ENCODE data around the gene KANK4.
"Not testable (repeated sequence)": the region's sequence is repeated elsewhere in the genome, so short reads cannot be mapped to it uniquely, and the experiment has no call there.

Gene KANK4

GRCh38 chr1:62263814-62264353, 55.4 kb downstream of the KANK4 start:
- H3K4me1 Mint-ChIP-seq = no peaks in the 10 kb centered on the region
- H3K27me3 Mint-ChIP-seq = peaks cover 14 to 18% of the 10 kb centered on the region in 2 donors
- no peak for DNase-seq
- peaks cover 0 to 2% of the 10 kb centered on the region in 2 donors for H3K9me3 Mint-ChIP-seq
- no peak overlapping the region for H3K4me3 Mint-ChIP-seq
- H3K27ac Mint-ChIP-seq = no peak overlapping the region
- ATAC-seq (replicated peaks) = no peak
- no peaks in the 10 kb centered on the region for H3K36me3 Mint-ChIP-seq

- no peak overlapping the region for H3K27ac Mint-ChIP-seq
- no peak overlapping the region for H3K4me3 Mint-ChIP-seq
- H3K4me1 Mint-ChIP-seq = no peaks in the 10 kb centered on the region
- peaks cover 14 to 18% of the 10 kb centered on the region in 2 donors for H3K27me3 Mint-ChIP-seq
- peaks cover 0 to 2% of the 10 kb centered on the region in 2 donors for H3K9me3 Mint-ChIP-seq
- ATAC-seq (replicated peaks) (no peak), DNase-seq (no peak)
- no peaks in the 10 kb centered on the region for H3K36me3 Mint-ChIP-seq
Measured at GRCh38 chr1:62263006-62263813, 56.0 kb downstream of the KANK4 start.

- H3K9me3 Mint-ChIP-seq = no peaks in the 10 kb centered on the region
- H3K27me3 Mint-ChIP-seq = peaks cover 14 to 18% of the 10 kb centered on the region in 2 donors
Measured at GRCh38 chr1:62260688-62261087, 58.5 kb downstream of the KANK4 start.

GRCh38 chr1:62259551-62259950, 59.7 kb downstream of the KANK4 start:
- Mint-ChIP-seq H3K27ac (no peak overlapping the region), H3K4me1 (no peaks in the 10 kb centered on the region), H3K9me3 (no peaks in the 10 kb centered on the region), H3K36me3 (no peaks in the 10 kb centered on the region), H3K27me3 (peaks cover 14 to 18% of the 10 kb centered on the region in 2 donors), H3K4me3 (no peak overlapping the region)
- no peak for ATAC-seq (replicated peaks)
- no peak for DNase-seq

More at GRCh38 chr1:62260688-62261087, 58.5 kb downstream of the KANK4 start:
- no peak for DNase-seq
- H3K4me3 Mint-ChIP-seq = no peak overlapping the region
- no peaks in the 10 kb centered on the region for H3K36me3 Mint-ChIP-seq
- no peaks in the 10 kb centered on the region for H3K4me1 Mint-ChIP-seq
- ATAC-seq (replicated peaks) = no peak
- H3K27ac Mint-ChIP-seq = no peak overlapping the region

GRCh38 chr1:62250126-62250726, 69.0 kb downstream of the KANK4 start:
- Mint-ChIP-seq H3K9me3 (no peaks in the 10 kb centered on the region), H3K27ac (no peak overlapping the region), H3K27me3 (no peaks in the 10 kb centered on the region), H3K36me3 (no peaks in the 10 kb centered on the region), H3K4me3 (no peak overlapping the region), H3K4me1 (no peaks in the 10 kb centered on the region)
- DNase-seq (no peak), ATAC-seq (replicated peaks) (no peak)

- H3K36me3 Mint-ChIP-seq = no peaks in the 10 kb centered on the region
- no peak overlapping the region for H3K4me3 Mint-ChIP-seq
Measured at GRCh38 chr1:62247391-62248168, 71.7 kb downstream of the KANK4 start.

GRCh38 chr1:62245201-62245600, 74.0 kb downstream of the KANK4 start:
- H3K9me3 Mint-ChIP-seq = peaks cover 0 to 5% of the 10 kb centered on the region in 2 donors

More at GRCh38 chr1:62247391-62248168, 71.7 kb downstream of the KANK4 start:
- H3K27ac Mint-ChIP-seq = no peak overlapping the region
- no peak for DNase-seq
- no peaks in the 10 kb centered on the region for H3K4me1 Mint-ChIP-seq
- no peaks in the 10 kb centered on the region for H3K27me3 Mint-ChIP-seq
- H3K9me3 Mint-ChIP-seq = peaks cover 0 to 5% of the 10 kb centered on the region in 2 donors
- ATAC-seq (replicated peaks) = no peak

GRCh38 chr1:62244380-62244779, 74.9 kb downstream of the KANK4 start:
- H3K9me3 Mint-ChIP-seq; H3K27me3 Mint-ChIP-seq; ATAC-seq (replicated peaks); H3K27ac Mint-ChIP-seq; H3K4me1 Mint-ChIP-seq; H3K4me3 Mint-ChIP-seq; H3K36me3 Mint-ChIP-seq; DNase-seq: not testable (repeated sequence)

More at GRCh38 chr1:62245201-62245600, 74.0 kb downstream of the KANK4 start:
- H3K4me1 Mint-ChIP-seq = no peaks in the 10 kb centered on the region
- H3K27ac Mint-ChIP-seq = no peak overlapping the region
- no peaks in the 10 kb centered on the region for H3K27me3 Mint-ChIP-seq
- ATAC-seq (replicated peaks) (no peak), DNase-seq (no peak)
- H3K4me3 Mint-ChIP-seq = no peak overlapping the region
- H3K36me3 Mint-ChIP-seq = no peaks in the 10 kb centered on the region

- Mint-ChIP-seq H3K27ac (no peak overlapping the region), H3K9me3 (peaks cover 0 to 7% of the 10 kb centered on the region in 2 donors), H3K27me3 (no peaks in the 10 kb centered on the region), H3K36me3 (no peaks in the 10 kb centered on the region), H3K4me3 (no peak overlapping the region), H3K4me1 (peaks cover 0 to 2% of the 10 kb centered on the region in 2 donors)
- no peak for DNase-seq
- no peak for ATAC-seq (replicated peaks)
Measured at GRCh38 chr1:62241371-62242131, 77.7 kb downstream of the KANK4 start.

GRCh38 chr1:62240651-62241370, 78.4 kb downstream of the KANK4 start:
- Mint-ChIP-seq H3K27me3 (no peaks in the 10 kb centered on the region), H3K4me3 (no peak overlapping the region), H3K9me3 (peaks cover 0 to 7% of the 10 kb centered on the region in 2 donors), H3K36me3 (no peaks in the 10 kb centered on the region), H3K27ac (no peak overlapping the region), H3K4me1 (peaks cover 0 to 2% of the 10 kb centered on the region in 2 donors)
- no peak for DNase-seq
- ATAC-seq (replicated peaks) = no peak

- H3K27me3 Mint-ChIP-seq; H3K4me1 Mint-ChIP-seq; H3K36me3 Mint-ChIP-seq; H3K9me3 Mint-ChIP-seq; H3K27ac Mint-ChIP-seq; H3K4me3 Mint-ChIP-seq; ATAC-seq (replicated peaks); DNase-seq: not testable (repeated sequence)
Measured at GRCh38 chr1:62239652-62240403, 79.4 kb downstream of the KANK4 start.

- Mint-ChIP-seq H3K27me3 (no peaks in the 10 kb centered on the region), H3K4me1 (peaks cover 0 to 2% of the 10 kb centered on the region in 2 donors), H3K27ac (no peak overlapping the region), H3K9me3 (peaks cover 0 to 2% of the 10 kb centered on the region in 2 donors), H3K4me3 (no peak overlapping the region), H3K36me3 (no peaks in the 10 kb centered on the region)
- no peak for ATAC-seq (replicated peaks)
- DNase-seq = no peak
Measured at GRCh38 chr1:62238507-62238906, 80.7 kb downstream of the KANK4 start.

GRCh38 chr1:62237950-62238374, 81.3 kb downstream of the KANK4 start:
- H3K4me3 Mint-ChIP-seq = no peak overlapping the region
- no peaks in the 10 kb centered on the region for H3K27me3 Mint-ChIP-seq
- no peaks in the 10 kb centered on the region for H3K36me3 Mint-ChIP-seq
- DNase-seq (no peak), ATAC-seq (replicated peaks) (no peak)
- peaks cover 0 to 2% of the 10 kb centered on the region in 2 donors for H3K9me3 Mint-ChIP-seq
- no peak overlapping the region for H3K27ac Mint-ChIP-seq
- H3K4me1 Mint-ChIP-seq = peaks cover 0 to 2% of the 10 kb centered on the region in 2 donors
